Measurements from ENCODE around the gene UBD.

Gene UBD

DNA sequence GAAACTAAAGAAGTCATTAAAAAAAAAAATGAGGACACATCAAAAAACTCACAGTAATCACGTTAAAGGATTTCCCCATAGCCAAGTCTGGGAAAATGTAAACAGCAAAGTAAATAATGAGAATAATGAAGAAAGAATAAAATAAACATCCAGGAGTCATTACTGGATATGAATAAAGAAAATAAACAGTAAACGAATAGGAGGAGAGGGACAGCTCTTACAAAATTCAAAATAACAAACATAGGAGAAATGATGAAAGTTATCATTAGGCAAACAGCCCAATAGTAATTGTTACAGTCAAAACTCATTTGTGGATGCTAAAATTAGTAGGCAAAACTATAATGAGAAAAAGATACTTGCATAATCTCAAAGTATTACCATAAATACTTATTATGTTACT is 8.0 kb upstream of the UBD start:
- POLR2A ChIA-PET = no interaction called here
- Histone ChIP-seq H3K4me1 (ENCODE audit: control insufficient read depth, insufficient read depth, low read length) (no peaks in the 10 kb centered on the region), H3K4me3 (ENCODE audit: low read depth, low read length) (no peak overlapping the region), H3K27ac (ENCODE audit: extremely low read depth, low read depth, low read length) (no peak overlapping the region), H3K36me3 (ENCODE audit: control insufficient read depth in 2 of 2, insufficient read depth in 1 of 2, low read length in 2 of 2) (no peaks in the 10 kb centered on the region), H3K9me3 (ENCODE audit: control insufficient read depth, insufficient read depth, low read depth, low read length) (no peaks in the 10 kb centered on the region)
- TF ChIP-seq HOXD13 (CRISPR knock-in tag; IDR thresholded peaks at IDR 0.05; ENCODE audit: borderline replicate concordance) (no peak), ZNF133 (tag by site-specific recombination; IDR thresholded peaks at IDR 0.05) (no peak), ZNF146 (tag by site-specific recombination; IDR thresholded peaks at IDR 0.05) (no peak), ZNF184 (tag by site-specific recombination; IDR thresholded peaks at IDR 0.05) (no peak), ZNF121 (tag by site-specific recombination; IDR thresholded peaks at IDR 0.05) (no peak), GLIS1 (tag by site-specific recombination; IDR thresholded peaks at IDR 0.05) (no peak), ZNF639 (tag by site-specific recombination; IDR thresholded peaks at IDR 0.05) (no peak)
- TF ChIP-seq, protein P1, sequence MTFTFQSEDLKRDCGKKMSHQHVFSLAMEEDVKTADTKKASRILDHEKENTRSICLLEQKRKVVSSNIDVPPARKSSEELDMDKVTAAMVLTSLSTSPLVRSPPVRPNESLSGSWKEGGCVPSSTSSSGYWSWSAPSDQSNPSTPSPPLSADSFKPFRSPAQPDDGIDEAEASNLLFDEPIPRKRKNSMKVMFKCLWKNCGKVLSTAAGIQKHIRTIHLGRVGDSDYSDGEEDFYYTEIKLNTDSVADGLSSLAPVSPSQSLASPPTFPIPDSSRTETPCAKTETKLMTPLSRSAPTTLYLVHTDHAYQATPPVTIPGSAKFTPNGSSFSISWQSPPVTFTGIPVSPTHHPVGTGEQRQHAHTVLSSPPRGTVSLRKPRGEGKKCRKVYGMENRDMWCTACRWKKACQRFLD (tag by site-specific recombination; IDR thresholded peaks at IDR 0.05) = no peak
- CTCF ChIA-PET = interaction anchor here (0.5 to 0.7 kb wide), 2 partner anchors 24 to 64 kb away, joined by 3 read pairs; no protein-coding TSS in a partner anchor

GRCh38 chr6:29566856-29567255 is 7.3 kb upstream of the UBD start:
- no peaks in the 10 kb centered on the region for H3K36me3 ChIP-seq (ENCODE audit: control insufficient read depth in 2 of 2, insufficient read depth in 1 of 2, low read length in 2 of 2)
- CTCF ChIA-PET = no interaction called here
- no peak overlapping the region for H3K27ac ChIP-seq (ENCODE audit: extremely low read depth, low read depth, low read length)
- H3K4me1 ChIP-seq (ENCODE audit: control insufficient read depth, insufficient read depth, low read length) = no peaks in the 10 kb centered on the region
- no peaks in the 10 kb centered on the region for H3K9me3 ChIP-seq (ENCODE audit: control insufficient read depth, insufficient read depth, low read depth, low read length)
- POLR2A ChIA-PET = no interaction called here
- no peak for TF ChIP-seq ZNF133 (tag by site-specific recombination; IDR thresholded peaks at IDR 0.05)
- no peak for TF ChIP-seq ZNF621 (tag by site-specific recombination; IDR thresholded peaks at IDR 0.05)
- TF ChIP-seq HOXA7 (CRISPR knock-in tag; IDR thresholded peaks at IDR 0.05; ENCODE audit: borderline replicate concordance) = no peak
- TF ChIP-seq SP7 (tag by site-specific recombination; IDR thresholded peaks at IDR 0.05) = no peak
- TF ChIP-seq ZNF610 (tag by site-specific recombination; IDR thresholded peaks at IDR 0.05; ENCODE audit: borderline replicate concordance) = no peak
- TF ChIP-seq ZNF138 (tag by site-specific recombination; IDR thresholded peaks at IDR 0.05; ENCODE audit: borderline replicate concordance) = no peak
- no peak for TF ChIP-seq ZNF791 (tag by site-specific recombination; IDR thresholded peaks at IDR 0.05)
- TF ChIP-seq, protein P2, sequence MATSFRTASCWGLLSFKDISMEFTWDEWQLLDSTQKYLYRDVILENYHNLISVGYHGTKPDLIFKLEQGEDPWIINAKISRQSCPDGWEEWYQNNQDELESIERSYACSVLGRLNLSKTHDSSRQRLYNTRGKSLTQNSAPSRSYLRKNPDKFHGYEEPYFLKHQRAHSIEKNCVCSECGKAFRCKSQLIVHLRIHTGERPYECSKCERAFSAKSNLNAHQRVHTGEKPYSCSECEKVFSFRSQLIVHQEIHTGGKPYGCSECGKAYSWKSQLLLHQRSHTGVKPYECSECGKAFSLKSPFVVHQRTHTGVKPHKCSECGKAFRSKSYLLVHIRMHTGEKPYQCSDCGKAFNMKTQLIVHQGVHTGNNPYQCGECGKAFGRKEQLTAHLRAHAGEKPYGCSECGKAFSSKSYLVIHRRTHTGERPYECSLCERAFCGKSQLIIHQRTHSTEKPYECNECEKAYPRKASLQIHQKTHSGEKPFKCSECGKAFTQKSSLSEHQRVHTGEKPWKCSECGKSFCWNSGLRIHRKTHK (tag by site-specific recombination; IDR thresholded peaks at IDR 0.05) = no peak
- no peak for TF ChIP-seq ZNF202 (tag by site-specific recombination; IDR thresholded peaks at IDR 0.05; ENCODE audit: borderline replicate concordance)
- no peak overlapping the region for H3K4me3 ChIP-seq (ENCODE audit: low read depth, low read length)

DNA sequence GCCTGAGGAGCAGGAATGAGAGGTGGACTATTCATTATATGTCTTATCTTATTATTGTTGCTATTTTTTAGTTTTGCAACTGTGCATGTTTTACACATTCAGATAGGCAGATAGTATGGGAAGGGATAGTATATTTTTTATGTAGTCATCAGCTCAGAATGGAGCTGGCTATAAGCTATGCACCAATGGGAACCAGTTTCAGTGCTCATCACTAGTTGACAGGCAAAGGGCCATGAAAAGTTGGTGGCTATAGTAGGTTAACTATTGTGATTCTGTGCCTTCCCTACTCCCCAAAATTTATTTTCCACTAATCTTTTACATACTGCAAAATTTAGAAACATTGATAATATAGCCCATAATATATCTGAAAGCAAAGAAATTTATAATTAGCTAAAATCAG is 5.3 kb upstream of the UBD start:
- TF ChIP-seq, protein P3, sequence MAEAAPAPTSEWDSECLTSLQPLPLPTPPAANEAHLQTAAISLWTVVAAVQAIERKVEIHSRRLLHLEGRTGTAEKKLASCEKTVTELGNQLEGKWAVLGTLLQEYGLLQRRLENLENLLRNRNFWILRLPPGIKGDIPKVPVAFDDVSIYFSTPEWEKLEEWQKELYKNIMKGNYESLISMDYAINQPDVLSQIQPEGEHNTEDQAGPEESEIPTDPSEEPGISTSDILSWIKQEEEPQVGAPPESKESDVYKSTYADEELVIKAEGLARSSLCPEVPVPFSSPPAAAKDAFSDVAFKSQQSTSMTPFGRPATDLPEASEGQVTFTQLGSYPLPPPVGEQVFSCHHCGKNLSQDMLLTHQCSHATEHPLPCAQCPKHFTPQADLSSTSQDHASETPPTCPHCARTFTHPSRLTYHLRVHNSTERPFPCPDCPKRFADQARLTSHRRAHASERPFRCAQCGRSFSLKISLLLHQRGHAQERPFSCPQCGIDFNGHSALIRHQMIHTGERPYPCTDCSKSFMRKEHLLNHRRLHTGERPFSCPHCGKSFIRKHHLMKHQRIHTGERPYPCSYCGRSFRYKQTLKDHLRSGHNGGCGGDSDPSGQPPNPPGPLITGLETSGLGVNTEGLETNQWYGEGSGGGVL (tag by site-specific recombination; IDR thresholded peaks at IDR 0.05) = no peak
- TF ChIP-seq ZNF239 (tag by site-specific recombination; IDR thresholded peaks at IDR 0.05) (no peak), ZNF138 (tag by site-specific recombination; IDR thresholded peaks at IDR 0.05; ENCODE audit: borderline replicate concordance) (no peak), ZNF223 (tag by site-specific recombination; IDR thresholded peaks at IDR 0.05) (no peak), ZNF112 (tag by site-specific recombination; IDR thresholded peaks at IDR 0.05) (no peak), RBAK (tag by site-specific recombination; IDR thresholded peaks at IDR 0.05) (no peak), ZFP41 (tag by site-specific recombination; IDR thresholded peaks at IDR 0.05; ENCODE audit: borderline replicate concordance) (no peak), ZNF561 (tag by site-specific recombination; IDR thresholded peaks at IDR 0.05; ENCODE audit: borderline replicate concordance) (no peak)
- TF ChIP-seq, protein P4, sequence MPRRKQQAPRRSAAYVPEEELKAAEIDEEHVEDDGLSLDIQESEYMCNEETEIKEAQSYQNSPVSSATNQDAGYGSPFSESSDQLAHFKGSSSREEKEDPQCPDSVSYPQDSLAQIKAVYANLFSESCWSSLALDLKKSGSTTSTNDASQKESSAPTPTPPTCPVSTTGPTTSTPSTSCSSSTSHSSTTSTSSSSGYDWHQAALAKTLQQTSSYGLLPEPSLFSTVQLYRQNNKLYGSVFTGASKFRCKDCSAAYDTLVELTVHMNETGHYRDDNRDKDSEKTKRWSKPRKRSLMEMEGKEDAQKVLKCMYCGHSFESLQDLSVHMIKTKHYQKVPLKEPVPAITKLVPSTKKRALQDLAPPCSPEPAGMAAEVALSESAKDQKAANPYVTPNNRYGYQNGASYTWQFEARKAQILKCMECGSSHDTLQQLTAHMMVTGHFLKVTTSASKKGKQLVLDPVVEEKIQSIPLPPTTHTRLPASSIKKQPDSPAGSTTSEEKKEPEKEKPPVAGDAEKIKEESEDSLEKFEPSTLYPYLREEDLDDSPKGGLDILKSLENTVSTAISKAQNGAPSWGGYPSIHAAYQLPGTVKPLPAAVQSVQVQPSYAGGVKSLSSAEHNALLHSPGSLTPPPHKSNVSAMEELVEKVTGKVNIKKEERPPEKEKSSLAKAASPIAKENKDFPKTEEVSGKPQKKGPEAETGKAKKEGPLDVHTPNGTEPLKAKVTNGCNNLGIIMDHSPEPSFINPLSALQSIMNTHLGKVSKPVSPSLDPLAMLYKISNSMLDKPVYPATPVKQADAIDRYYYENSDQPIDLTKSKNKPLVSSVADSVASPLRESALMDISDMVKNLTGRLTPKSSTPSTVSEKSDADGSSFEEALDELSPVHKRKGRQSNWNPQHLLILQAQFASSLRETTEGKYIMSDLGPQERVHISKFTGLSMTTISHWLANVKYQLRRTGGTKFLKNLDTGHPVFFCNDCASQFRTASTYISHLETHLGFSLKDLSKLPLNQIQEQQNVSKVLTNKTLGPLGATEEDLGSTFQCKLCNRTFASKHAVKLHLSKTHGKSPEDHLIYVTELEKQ (tag by site-specific recombination; IDR thresholded peaks at IDR 0.05; ENCODE audit: borderline replicate concordance) = no peak
- Histone ChIP-seq H3K9me3 (ENCODE audit: control insufficient read depth, insufficient read depth, low read depth, low read length) (no peaks in the 10 kb centered on the region), H3K27ac (ENCODE audit: extremely low read depth, low read depth, low read length) (no peak overlapping the region), H3K4me1 (ENCODE audit: control insufficient read depth, insufficient read depth, low read length) (no peaks in the 10 kb centered on the region), H3K4me3 (ENCODE audit: low read depth, low read length) (no peak overlapping the region), H3K36me3 (ENCODE audit: control insufficient read depth in 2 of 2, insufficient read depth in 1 of 2, low read length in 2 of 2) (no peaks in the 10 kb centered on the region)
- ChIA-PET CTCF (interaction anchor here (0.7 kb wide), 1 partner anchor 83 kb away, joined by 4 read pairs; no protein-coding TSS in a partner anchor), POLR2A (interaction anchor here (0.5 kb wide), 1 partner anchor 993 kb away, joined by 3 read pairs; no protein-coding TSS in a partner anchor)

Measured in HEK293 (cell line).